GM13977 (cell line): ENCODE measurements around the gene IL26.

Experiments
- DNase-seq: peaks from one replicate; pipeline ENCODE4 v3.0.0; 2012; ENCODE audit warnings: low spot score
- in situ Hi-C: fragments of 300-500 bp; cut with MboI; formaldehyde crosslinking; loops from one replicate; pipeline ENCODE4 v1.12.0; 2022; ENCODE audit warnings: low sequenced_read_pairs, low pct_unique_long_range_greater_than_20kb, mixed read lengths, inconsistent platforms; ENCODE audit not compliant: unreplicated experiment
- TF ChIP-seq, protein P1 (sequence below): IDR thresholded peaks from 2 replicates; pipeline ENCODE4 v1.5.1; 2012; ENCODE audit warnings: mild to moderate bottlenecking, control low read depth; ENCODE audit not compliant: insufficient read depth; ENCODE audit errors: extremely low read depth, missing control alignments

The IL26 gene

DNA sequence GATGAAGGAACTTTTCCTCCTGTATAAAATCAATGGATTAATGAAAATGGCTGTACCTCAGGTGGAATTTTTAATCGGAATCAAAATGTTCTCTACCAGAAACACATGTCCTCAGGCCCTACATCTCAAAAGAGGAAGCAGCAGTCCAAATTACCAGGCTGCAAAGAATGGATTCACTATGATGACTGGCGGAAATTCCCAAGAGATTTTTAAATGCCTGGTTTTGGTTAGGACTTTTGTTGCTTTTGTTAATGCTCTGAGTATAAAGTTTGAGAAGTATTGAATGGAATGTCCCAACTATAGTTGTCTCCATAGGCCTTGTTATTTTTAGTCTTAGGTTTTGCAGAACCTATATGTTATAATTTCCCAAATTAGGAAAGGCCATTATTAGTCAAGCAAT is 54.9 kb downstream of the IL26 start:
- DNase-seq = no peak
- in situ Hi-C loops = no loop called here
- TF ChIP-seq, protein P1, sequence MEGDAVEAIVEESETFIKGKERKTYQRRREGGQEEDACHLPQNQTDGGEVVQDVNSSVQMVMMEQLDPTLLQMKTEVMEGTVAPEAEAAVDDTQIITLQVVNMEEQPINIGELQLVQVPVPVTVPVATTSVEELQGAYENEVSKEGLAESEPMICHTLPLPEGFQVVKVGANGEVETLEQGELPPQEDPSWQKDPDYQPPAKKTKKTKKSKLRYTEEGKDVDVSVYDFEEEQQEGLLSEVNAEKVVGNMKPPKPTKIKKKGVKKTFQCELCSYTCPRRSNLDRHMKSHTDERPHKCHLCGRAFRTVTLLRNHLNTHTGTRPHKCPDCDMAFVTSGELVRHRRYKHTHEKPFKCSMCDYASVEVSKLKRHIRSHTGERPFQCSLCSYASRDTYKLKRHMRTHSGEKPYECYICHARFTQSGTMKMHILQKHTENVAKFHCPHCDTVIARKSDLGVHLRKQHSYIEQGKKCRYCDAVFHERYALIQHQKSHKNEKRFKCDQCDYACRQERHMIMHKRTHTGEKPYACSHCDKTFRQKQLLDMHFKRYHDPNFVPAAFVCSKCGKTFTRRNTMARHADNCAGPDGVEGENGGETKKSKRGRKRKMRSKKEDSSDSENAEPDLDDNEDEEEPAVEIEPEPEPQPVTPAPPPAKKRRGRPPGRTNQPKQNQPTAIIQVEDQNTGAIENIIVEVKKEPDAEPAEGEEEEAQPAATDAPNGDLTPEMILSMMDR = no peak

DNA sequence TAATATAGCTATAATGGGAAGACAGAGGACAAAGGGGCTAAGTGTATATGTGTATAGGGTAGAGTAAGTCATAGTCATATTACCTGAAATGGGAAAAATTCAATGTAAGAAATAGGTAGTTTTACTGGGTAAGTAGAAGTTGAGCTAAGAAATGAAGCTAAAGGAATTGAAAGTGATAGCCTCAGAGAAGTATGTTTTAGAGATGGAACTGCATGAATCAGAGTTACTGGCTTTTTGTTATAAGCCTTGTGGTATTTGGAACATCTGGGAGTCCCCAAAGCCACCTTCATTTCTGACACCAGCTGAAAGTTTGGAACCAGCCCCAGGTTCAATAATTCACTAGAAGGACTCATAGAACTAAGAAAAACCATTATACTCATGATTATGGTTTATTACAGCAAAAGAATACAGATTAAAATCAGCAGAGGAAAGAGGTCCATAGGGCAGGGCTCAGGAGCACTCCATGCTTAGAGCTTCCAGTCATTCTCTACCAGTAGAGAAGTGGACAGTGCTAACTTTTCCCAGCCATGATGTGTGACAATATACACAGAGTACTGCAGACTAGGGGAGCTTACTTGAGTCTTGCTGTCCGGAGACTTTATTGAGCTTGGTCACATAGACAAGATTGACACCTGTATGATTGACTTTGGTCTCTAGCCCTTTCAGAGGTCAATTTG is 56.3 kb downstream of the IL26 start:
- no peak for DNase-seq
- in situ Hi-C loops = no loop called here
- TF ChIP-seq, protein P1 = no peak

DNA sequence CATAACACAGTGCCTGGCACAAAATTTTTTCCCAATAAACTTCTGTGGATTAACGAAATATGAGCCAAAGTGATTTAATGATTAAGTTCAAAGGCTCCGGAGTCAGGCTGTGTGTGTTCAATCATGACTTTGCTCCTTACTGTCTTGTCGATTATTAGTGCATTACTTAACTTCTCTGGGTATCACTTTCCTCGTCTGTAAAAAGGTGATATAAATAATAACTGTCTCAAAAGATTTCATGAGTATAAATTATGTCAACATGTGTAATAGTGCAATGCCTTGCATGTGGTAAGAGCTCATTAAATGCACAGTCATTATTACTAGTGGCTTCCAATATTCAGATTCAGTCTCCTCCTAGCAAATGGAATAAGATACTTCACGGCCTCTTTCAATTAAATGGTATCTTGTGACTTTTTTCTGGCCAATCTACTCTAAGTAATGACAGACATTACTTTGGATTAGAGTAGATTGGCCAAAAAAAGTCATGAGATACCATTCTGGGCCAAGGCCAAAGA is 59.2 kb downstream of the IL26 start:
- in situ Hi-C loops = no loop called here
- TF ChIP-seq, protein P1 = no peak
- DNase-seq = no peak

DNA sequence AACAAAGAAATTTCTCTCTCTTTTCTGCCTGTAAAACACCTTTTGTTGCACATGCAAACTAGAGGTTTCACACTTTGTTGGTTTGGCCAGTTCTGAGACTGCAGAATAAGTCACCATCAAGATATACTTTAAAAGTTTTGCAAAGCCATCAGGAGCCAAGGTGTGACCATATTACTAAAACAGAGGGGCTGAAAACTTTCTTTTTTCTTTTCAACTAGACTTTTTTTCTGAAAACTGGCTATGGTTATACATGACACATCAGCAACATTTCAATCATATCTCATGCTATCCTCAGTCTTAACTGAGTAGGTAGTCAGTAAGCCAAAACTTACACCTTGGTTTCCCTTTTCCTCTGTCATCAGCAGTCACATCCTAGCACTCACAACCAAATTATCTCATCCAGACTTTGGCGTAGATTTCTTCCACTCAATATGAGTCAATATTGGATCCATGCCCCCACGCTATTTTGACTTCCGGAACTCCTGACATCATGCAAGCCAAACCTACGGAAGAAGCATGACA is 62.0 kb downstream of the IL26 start:
- TF ChIP-seq, protein P1 = no peak
- in situ Hi-C loops = no loop called here
- DNase-seq = peak; percentile 22

DNA sequence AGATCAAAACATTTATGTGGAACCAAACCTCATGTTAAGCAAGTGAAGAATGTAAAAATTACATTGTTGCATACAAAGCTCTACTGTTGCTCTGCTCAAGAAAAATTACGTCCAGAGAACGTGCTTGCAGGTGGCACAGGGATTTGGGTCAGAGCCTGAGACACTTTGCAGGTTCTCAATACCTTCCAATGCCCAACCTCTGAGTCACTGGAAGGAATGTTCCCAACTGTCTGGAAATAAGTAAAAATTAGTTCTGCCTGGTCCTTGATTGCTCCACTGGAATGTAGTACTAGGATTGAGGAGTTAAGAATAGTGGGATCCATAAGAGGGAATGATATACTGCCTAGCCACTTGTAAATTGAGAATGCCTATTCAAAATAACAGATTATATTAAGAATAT is 63.2 kb downstream of the IL26 start:
- in situ Hi-C loops = no loop called here
- no peak for DNase-seq

DNA sequence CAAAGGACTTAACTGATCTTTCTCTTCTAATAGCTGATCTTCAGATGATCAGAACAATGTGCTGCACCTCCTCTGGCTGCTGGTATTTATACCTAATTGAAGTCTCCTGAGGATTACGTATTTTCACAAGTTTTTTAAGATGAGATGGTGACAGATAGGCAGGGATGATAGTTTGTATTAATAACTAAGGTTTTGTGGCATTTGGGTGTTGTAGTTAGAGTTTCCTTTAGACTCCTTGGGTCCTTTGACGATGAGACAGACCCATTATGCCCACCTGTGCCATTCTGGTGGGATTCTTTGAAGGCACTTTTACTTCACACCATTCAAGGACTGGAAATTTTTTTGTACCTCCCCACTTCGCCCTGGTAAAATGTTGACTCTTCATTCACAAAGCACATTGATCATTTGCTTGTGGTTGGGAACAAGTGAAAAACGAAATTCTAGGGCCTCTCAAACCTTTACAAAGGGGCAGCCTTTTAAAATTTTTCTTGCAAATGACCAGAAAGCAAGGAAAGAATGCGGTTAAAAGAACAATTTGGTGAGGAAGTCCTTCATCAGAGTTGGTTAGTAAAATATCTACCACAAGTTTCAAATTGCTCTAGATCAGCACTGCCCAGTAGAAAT is 65.8 kb downstream of the IL26 start, which contains the start of gene IFNG:
Gene IFNG (minus strand): TSS at position 60 of the 624 bp plus-strand sequence. CDS start 125 bp downstream, outside the sequence.
- no peak for DNase-seq
- TF ChIP-seq, protein P1 = no peak
- in situ Hi-C loops = no loop called here

More for the DNA sequence above, 63.2 kb downstream of the IL26 start:
- TF ChIP-seq, protein P1 = no peak
